GM12873 (cell line): Measurements from ENCODE around the gene HTR4.

Source experiments
- TF ChIP-seq, protein P1 (sequence below): IDR thresholded peaks from 2 replicates; pipeline ENCODE4 v1.5.1; 2012; ENCODE audit warnings: low read depth, mild to moderate bottlenecking, moderate library complexity, low read length, control low read depth; ENCODE audit not compliant: insufficient read depth; ENCODE audit errors: missing control alignments

Gene HTR4

DNA sequence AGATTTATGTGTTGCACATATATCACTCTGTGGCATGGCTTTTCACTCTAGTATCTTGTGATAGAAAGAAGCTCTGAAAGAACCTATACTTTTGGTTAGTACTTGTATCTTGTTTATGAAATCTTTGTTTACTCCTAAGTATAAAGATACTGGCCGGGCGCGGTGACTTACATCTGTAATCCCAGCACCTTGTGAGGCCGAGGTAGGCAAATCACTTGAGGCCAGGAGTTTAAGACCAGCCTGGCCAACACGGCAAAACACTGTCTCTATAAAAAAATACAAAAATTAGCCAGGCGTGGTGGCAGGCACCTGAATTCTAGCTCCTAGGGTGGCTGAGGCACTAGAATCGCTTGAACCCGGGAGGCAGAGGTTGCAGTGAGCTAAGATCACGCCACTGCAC lies 141.8 kb downstream of the HTR4 start:
- TF ChIP-seq, protein P1, sequence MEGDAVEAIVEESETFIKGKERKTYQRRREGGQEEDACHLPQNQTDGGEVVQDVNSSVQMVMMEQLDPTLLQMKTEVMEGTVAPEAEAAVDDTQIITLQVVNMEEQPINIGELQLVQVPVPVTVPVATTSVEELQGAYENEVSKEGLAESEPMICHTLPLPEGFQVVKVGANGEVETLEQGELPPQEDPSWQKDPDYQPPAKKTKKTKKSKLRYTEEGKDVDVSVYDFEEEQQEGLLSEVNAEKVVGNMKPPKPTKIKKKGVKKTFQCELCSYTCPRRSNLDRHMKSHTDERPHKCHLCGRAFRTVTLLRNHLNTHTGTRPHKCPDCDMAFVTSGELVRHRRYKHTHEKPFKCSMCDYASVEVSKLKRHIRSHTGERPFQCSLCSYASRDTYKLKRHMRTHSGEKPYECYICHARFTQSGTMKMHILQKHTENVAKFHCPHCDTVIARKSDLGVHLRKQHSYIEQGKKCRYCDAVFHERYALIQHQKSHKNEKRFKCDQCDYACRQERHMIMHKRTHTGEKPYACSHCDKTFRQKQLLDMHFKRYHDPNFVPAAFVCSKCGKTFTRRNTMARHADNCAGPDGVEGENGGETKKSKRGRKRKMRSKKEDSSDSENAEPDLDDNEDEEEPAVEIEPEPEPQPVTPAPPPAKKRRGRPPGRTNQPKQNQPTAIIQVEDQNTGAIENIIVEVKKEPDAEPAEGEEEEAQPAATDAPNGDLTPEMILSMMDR: no peak

DNA sequence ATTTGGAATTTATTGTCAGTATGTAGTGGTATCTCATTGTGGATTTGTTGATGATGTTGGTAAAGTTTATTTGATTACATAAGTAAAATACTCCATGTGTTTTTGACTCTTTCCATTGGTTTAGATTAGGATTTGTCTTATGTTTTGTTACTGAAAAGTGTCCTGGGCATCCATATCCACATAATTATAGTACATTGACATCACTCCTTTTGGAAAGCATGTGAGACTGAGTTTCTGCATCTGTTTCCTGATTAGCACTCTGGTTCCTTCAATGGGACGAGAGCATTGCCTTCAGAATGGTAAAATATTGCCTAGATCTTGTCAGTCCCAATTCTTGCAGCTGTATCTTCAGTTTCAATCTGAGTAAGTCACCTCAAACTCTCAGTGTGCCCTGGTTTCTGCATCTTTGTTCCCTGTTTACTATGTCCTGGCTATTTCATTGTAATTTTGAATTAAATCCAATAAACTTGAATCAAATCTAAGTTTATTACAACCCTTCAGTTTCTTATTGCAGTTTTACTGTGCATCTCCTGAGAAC lies 142.4 kb downstream of the HTR4 start:
- TF ChIP-seq, protein P1: no peak

DNA sequence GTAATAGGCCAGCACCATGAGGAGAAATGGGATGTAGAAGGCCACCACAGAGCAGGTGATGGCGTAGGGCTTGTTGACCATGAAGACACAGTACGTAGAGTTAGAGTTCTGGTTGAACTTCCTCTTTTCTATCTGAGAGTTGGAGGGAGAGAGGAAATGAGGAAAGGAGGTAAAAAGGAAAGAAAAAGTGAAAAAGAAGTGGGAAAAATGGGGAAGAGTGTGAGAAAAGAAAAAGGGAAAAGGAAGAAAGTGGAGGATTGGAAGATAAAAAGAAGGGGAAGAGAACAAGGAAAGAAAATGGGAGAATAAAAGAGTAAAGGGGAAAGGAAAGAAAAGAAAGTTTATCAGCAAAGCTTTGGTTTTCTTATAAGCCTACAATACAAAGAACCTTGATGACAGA lies 144.4 kb downstream of the HTR4 start:
- TF ChIP-seq, protein P1: no peak

- TF ChIP-seq, protein P1: no peak
Measured at GRCh38 chr5:148507648-148508047, 146.7 kb downstream of the HTR4 start.

DNA sequence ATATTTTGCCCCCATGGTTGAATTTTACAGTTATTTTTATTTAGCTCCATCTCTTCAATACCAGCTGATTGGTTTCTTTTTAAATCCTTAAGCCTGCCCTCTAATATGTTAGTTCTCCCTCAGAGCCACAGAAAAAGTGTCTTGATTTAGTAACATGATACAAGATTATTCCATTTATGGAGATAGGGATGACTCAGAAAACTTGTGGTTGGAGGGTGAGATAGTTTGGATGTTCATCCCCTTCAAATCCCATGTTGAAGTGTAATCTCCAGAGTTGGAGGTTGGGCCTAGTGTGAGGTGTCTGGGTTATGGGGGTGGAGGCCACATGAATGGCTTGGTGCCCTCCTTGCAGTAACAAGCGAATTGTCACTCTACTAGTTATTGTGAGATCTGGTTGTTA lies 154.9 kb downstream of the HTR4 start:
- TF ChIP-seq, protein P1: no peak

- TF ChIP-seq, protein P1: no peak
Measured at GRCh38 chr5:148497757-148498156, 156.6 kb downstream of the HTR4 start.

GRCh38 chr5:148492351-148492750 lies 162.0 kb downstream of the HTR4 start:
- TF ChIP-seq, protein P1: no peak

GRCh38 chr5:148491793-148492184 lies 162.5 kb downstream of the HTR4 start:
- TF ChIP-seq, protein P1: no peak
